Measurements from ENCODE around the gene SYCP1. TPM values are rescaled to one million over a fixed set of nuclear protein-coding genes. Genes with fewer than 3 reads are reported as not detected.

SYCP1 gene
- total RNA-seq, 1 donor from 2014 or later: not detected

- H3K36me3 ChIP-seq: no peaks in the 10 kb centered on the region
- H3K9me3 ChIP-seq: no peaks in the 10 kb centered on the region
- TF ChIP-seq CTCF (IDR thresholded peaks at IDR 0.05): no peak
- H3K4me3 ChIP-seq: no peak overlapping the region
- H3K4me1 ChIP-seq: no peaks in the 10 kb centered on the region
- no peak overlapping the region for H3K27ac ChIP-seq
- no peaks in the 10 kb centered on the region for H3K27me3 ChIP-seq
- intact Hi-C loops (cut with DNase I): no loop called here
- DNase-seq (ENCODE audit: low spot score in 2 of 2): no peak
These were observed 23.2 kb upstream of the SYCP1 start for GRCh38 chr1:114831276-114831994.

- Histone ChIP-seq H3K27ac (no peak overlapping the region), H3K4me1 (no peaks in the 10 kb centered on the region), H3K4me3 (no peak overlapping the region), H3K27me3 (no peaks in the 10 kb centered on the region), H3K9me3 (no peaks in the 10 kb centered on the region), H3K36me3 (no peaks in the 10 kb centered on the region)
- intact Hi-C loops (cut with DNase I): no loop called here
- DNase-seq (ENCODE audit: low spot score in 2 of 2): no peak
- TF ChIP-seq CTCF (IDR thresholded peaks at IDR 0.05): no peak
These were observed 22.6 kb upstream of the SYCP1 start for GRCh38 chr1:114832057-114832456.

GRCh38 chr1:114833421-114833820 is 21.2 kb upstream of the SYCP1 start:
- no peak overlapping the region for H3K27ac ChIP-seq
- no peaks in the 10 kb centered on the region for H3K27me3 ChIP-seq
- no peaks in the 10 kb centered on the region for H3K9me3 ChIP-seq
- no peak for DNase-seq (ENCODE audit: low spot score in 2 of 2)
- no peak for TF ChIP-seq CTCF (IDR thresholded peaks at IDR 0.05)
- H3K4me1 ChIP-seq: no peaks in the 10 kb centered on the region
- no peak overlapping the region for H3K4me3 ChIP-seq
- no peaks in the 10 kb centered on the region for H3K36me3 ChIP-seq
- intact Hi-C loops (cut with DNase I): no loop called here

GRCh38 chr1:114844270-114844669 is 10.4 kb upstream of the SYCP1 start:
- no peak overlapping the region for H3K4me3 ChIP-seq
- no peaks in the 10 kb centered on the region for H3K9me3 ChIP-seq
- no peak overlapping the region for H3K27ac ChIP-seq
- H3K36me3 ChIP-seq: no peaks in the 10 kb centered on the region
- DNase-seq (ENCODE audit: low spot score in 2 of 2): no peak
- no peaks in the 10 kb centered on the region for H3K27me3 ChIP-seq
- TF ChIP-seq CTCF (IDR thresholded peaks at IDR 0.05): no peak
- H3K4me1 ChIP-seq: no peaks in the 10 kb centered on the region
- intact Hi-C loops (cut with DNase I): no loop called here

GRCh38 chr1:114853584-114853983 is 1.1 kb upstream of the SYCP1 start:
- Histone ChIP-seq H3K9me3 (no peaks in the 10 kb centered on the region), H3K27me3 (no peaks in the 10 kb centered on the region), H3K36me3 (no peaks in the 10 kb centered on the region), H3K27ac (no peak overlapping the region), H3K4me1 (no peaks in the 10 kb centered on the region), H3K4me3 (no peak overlapping the region)
- no peak for TF ChIP-seq CTCF (IDR thresholded peaks at IDR 0.05)
- DNase-seq (ENCODE audit: low spot score in 2 of 2): no peak
- intact Hi-C loops (cut with DNase I): no loop called here

GRCh38 chr1:114861384-114861783 is 6.7 kb downstream of the SYCP1 start:
- H3K9me3 ChIP-seq: no peaks in the 10 kb centered on the region
- no peak for DNase-seq (ENCODE audit: low spot score in 2 of 2)
- H3K4me1 ChIP-seq: no peaks in the 10 kb centered on the region
- H3K4me3 ChIP-seq: no peak overlapping the region
- H3K27ac ChIP-seq: no peak overlapping the region
- H3K27me3 ChIP-seq: no peaks in the 10 kb centered on the region
- intact Hi-C loops (cut with DNase I): no loop called here
- no peaks in the 10 kb centered on the region for H3K36me3 ChIP-seq
- no peak for TF ChIP-seq CTCF (IDR thresholded peaks at IDR 0.05)
